ENCODE data around the gene POLG2.
"Not testable (repeated sequence)": the region's sequence is repeated elsewhere in the genome, so short reads cannot be mapped to it uniquely, and the experiment has no call there.

The POLG2 gene

GRCh38 chr17:64480951-64481350 is 15.9 kb downstream of the POLG2 start:
- DNase-seq (ENCODE audit: low read depth) = no peak

GRCh38 chr17:64477849-64478248 is 19.0 kb downstream of the POLG2 start:
- no peak for DNase-seq (ENCODE audit: low read depth)

- DNase-seq (ENCODE audit: low read depth) = no peak
Measured at GRCh38 chr17:64472564-64472963, 24.3 kb downstream of the POLG2 start.

GRCh38 chr17:64471440-64471839 is 25.4 kb downstream of the POLG2 start:
- DNase-seq (ENCODE audit: low read depth) = no peak

GRCh38 chr17:64470625-64471024 is 26.2 kb downstream of the POLG2 start:
- no peak for DNase-seq (ENCODE audit: low read depth)

GRCh38 chr17:64466834-64467233 is 30.0 kb downstream of the POLG2 start:
- DNase-seq (ENCODE audit: low read depth) = not testable (repeated sequence)

- peak; percentile 41 for DNase-seq (ENCODE audit: low read depth)
Measured at GRCh38 chr17:64466019-64466735, 30.7 kb downstream of the POLG2 start.

GRCh38 chr17:64461788-64462187 is 35.1 kb downstream of the POLG2 start:
- DNase-seq (ENCODE audit: low read depth) = no peak

GRCh38 chr17:64460955-64461354 is 35.9 kb downstream of the POLG2 start:
- DNase-seq (ENCODE audit: low read depth) = peak; percentile 23

- DNase-seq (ENCODE audit: low read depth) = not testable (repeated sequence)
Measured at GRCh38 chr17:64459818-64460217, 37.0 kb downstream of the POLG2 start.

GRCh38 chr17:64459284-64459747 is 37.5 kb downstream of the POLG2 start:
- DNase-seq (ENCODE audit: low read depth) = peak; percentile 60

- no peak for DNase-seq (ENCODE audit: low read depth)
Measured at GRCh38 chr17:64458756-64459155, 38.1 kb downstream of the POLG2 start.

- peak; percentile 53 for DNase-seq (ENCODE audit: low read depth)
Measured at GRCh38 chr17:64457156-64457555, 39.7 kb downstream of the POLG2 start.

- DNase-seq (ENCODE audit: low read depth) = peak; percentile 6
Measured at GRCh38 chr17:64455993-64456885, 40.6 kb downstream of the POLG2 start.

GRCh38 chr17:64449545-64449944 is 47.3 kb downstream of the POLG2 start:
- no peak for DNase-seq (ENCODE audit: low read depth)

- peak; percentile 76 for DNase-seq (ENCODE audit: low read depth)
Measured at GRCh38 chr17:64448665-64449512, 48.0 kb downstream of the POLG2 start, which contains the start of gene MILR1. Gene MILR1, plus strand, starts transcription at chr17:64449115. Its CDS starts 54 bp downstream, at chr17:64449169.

- no peak for DNase-seq (ENCODE audit: low read depth)
Measured at GRCh38 chr17:64447526-64447925, 49.3 kb downstream of the POLG2 start.

GRCh38 chr17:64443086-64443760 is 53.6 kb downstream of the POLG2 start:
- no peak for DNase-seq (ENCODE audit: low read depth)

GRCh38 chr17:64442541-64442971 is 54.3 kb downstream of the POLG2 start:
- no peak for DNase-seq (ENCODE audit: low read depth)

- peak; percentile 30 for DNase-seq (ENCODE audit: low read depth)
Measured at GRCh38 chr17:64441772-64442540, 54.9 kb downstream of the POLG2 start.

GRCh38 chr17:64439956-64440355 is 56.9 kb downstream of the POLG2 start:
- DNase-seq (ENCODE audit: low read depth) = no peak
